Measurements from ENCODE around the gene HLA-DPB1.

HLA-DPB1 gene

GRCh38 chr6:33104887-33105286, 29.1 kb downstream of the HLA-DPB1 start:
- no peak for DNase-seq (ENCODE audit: low spot score)

DNA sequence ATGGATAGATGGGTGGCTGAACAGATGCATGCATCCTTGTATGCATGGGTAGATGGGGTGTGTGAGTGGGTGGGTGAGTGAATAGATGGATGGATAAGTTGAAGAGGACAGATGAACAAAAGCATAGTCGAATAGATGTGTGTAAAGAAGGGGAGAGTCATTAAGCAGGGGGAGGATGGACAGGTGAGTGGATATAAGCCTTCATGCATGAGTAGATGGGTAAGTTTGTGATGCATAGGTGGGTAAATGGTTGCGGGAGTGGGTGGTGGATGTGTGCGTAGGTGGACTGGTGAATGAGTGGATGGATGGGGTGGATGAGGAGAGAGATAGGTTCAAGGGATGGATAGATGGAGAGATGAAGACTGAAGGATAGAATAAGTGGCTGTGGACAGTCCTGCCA, 29.6 kb downstream of the HLA-DPB1 start:
- DNase-seq (ENCODE audit: low spot score): no peak

GRCh38 chr6:33105916-33106871, 30.4 kb downstream of the HLA-DPB1 start:
- no peak for DNase-seq (ENCODE audit: low spot score)

- DNase-seq (ENCODE audit: low spot score): no peak
Observed at GRCh38 chr6:33107641-33108040, 31.9 kb downstream of the HLA-DPB1 start.

GRCh38 chr6:33108307-33108706, 32.5 kb downstream of the HLA-DPB1 start:
- DNase-seq (ENCODE audit: low spot score): no peak

GRCh38 chr6:33112148-33112547, 36.4 kb downstream of the HLA-DPB1 start:
- DNase-seq (ENCODE audit: low spot score): peak; percentile 30

DNA sequence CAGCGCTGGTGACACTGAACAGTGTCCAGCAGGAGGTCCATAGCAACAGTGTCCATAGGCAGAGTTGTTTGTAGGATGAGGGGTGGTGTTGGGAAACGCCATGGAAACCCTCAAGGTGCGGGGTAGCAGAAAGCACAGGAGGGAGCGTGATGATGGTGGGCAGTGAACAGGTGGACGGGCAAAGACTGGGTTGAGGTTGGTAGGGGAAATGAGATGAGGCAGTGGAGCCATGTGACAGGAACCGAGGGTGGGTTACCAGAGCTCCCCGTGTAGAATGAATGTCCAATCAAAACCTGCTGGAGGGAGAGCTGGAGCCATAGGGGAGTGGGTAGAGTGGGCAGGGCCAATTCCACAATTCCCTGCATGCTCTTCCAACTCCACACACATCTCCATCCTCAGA, 38.0 kb downstream of the HLA-DPB1 start:
- no peak for DNase-seq (ENCODE audit: low spot score)

DNA sequence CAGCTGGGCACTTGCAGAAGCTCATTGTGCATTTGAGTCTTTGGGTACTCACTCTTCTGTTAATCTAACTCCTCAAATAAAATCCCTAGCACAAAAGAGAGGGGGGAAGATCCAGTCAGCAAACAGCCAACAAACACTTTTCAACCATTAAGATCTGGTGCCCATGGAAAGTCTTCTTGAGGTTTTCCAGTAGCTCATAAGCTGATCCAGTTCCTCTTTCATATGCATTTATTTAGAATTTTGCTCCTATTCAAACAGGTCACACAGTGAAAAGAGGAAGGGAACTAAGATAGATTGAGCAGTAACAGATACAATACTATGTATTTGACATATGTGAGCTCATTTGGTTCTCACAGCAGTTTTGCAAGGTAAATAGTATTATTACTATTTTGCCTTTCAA, 38.6 kb downstream of the HLA-DPB1 start:
- no peak for DNase-seq (ENCODE audit: low spot score)

- DNase-seq (ENCODE audit: low spot score): no peak
Observed at GRCh38 chr6:33116417-33116816, 40.6 kb downstream of the HLA-DPB1 start.

GRCh38 chr6:33116841-33117711, 41.3 kb downstream of the HLA-DPB1 start:
- DNase-seq (ENCODE audit: low spot score): no peak

- DNase-seq (ENCODE audit: low spot score): no peak
Observed at GRCh38 chr6:33117811-33118277, 42.1 kb downstream of the HLA-DPB1 start.

- peak; percentile 60 for DNase-seq (ENCODE audit: low spot score)
Observed at GRCh38 chr6:33118525-33119123, 42.8 kb downstream of the HLA-DPB1 start.

GRCh38 chr6:33120001-33120400, 44.2 kb downstream of the HLA-DPB1 start:
- DNase-seq (ENCODE audit: low spot score): no peak

DNA sequence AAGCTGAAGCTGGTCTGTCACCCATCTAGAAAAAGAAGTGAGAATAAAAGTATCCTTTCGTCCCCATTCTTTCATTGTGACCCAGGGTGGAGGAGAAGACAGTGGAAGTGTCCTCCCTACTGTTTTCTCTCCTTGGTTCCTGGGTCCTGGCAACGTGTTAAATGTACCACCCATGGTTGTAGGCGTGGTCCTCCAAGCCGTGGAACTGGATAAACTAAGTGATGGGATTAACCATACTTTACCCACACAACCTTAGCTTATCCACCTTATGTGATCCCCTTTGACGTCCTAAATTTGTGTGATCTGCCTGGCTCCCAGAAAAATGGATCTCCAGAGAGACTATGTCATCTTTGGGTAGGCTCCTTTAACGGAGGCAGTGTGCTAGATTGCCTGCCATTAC, 47.4 kb downstream of the HLA-DPB1 start:
- DNase-seq (ENCODE audit: low spot score): no peak

DNA sequence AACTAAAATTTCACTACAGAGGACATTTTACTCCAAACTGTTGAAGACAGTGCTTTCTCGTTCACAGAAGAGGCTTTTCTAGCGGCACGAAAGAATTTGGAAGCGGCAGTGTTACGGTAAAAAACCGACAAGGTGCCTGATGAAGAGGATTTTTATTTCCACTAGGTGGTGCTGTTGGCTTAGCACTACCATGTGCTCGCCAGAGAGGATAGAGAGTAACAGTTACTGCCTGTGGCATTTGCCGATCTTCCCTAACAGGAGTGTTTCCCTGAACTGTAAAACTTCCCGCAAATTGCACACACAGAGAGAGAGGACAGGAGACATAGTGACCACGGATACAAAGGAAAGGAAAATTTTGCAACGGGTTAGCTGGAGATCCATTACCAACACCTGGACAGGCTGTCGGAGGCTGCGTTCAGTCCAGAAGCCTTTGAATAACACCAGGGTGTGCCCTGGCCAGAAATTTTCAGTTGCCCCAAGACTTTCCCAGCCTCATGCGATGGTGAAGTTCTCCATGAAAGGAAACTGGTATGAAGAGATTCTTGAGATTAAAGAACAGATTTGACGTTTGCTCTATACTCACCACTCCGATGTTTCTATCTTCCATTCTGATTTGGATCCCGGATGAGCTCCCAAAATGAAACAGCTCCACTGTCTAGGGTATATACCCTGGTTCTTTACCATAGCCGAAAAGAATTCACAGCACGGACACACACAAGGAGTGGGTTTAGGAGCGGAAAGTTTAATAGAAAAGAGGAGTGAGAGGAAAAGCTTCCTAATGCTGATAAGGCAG, 48.1 kb downstream of the HLA-DPB1 start:
- DNase-seq (ENCODE audit: low spot score): peak; percentile 71

- DNase-seq (ENCODE audit: low spot score): no peak
Observed at GRCh38 chr6:33124525-33124901, 48.7 kb downstream of the HLA-DPB1 start.

DNA sequence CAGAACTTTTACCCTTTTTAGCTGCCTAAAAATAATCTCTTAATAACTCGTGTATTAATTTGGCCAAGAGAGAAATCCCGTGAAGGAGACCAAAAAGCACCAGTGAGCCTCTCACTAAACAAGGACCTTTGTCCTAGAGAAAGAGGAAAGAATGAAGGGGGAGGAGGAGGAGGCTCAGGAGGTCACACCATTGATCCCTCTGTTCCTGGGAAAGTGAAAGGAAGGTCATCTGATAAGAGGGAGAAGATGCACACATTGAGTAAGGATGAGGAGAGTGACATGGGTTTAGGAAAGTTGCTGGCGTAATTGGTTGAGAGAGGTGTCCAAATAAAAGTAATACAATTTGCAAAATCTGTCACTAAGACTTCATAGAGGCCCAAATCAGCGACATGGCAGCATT, 49.2 kb downstream of the HLA-DPB1 start:
- DNase-seq (ENCODE audit: low spot score): no peak

- peak; percentile 41 for DNase-seq (ENCODE audit: low spot score)
Observed at GRCh38 chr6:33126101-33126714, 50.4 kb downstream of the HLA-DPB1 start.

DNA sequence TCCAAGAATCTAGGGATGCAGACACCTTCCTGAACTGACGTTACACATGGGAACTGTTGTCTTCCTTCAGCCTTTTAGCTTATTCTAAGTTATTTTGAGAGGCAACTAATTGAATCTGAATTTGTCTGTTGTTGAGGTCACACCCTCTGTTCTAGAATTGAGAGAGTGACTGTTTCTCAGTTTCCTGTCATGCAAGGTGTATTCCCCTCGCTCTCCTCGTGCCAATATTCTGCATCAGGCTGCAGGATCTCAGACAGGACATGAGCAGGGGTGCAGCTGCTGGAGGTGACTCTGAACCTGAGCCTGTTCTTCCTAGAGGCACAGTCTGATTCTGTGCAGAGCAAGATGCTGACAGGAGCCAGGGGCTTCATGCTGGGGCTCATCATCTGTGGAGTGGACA, 52.5 kb downstream of the HLA-DPB1 start:
- no peak for DNase-seq (ENCODE audit: low spot score)

DNA sequence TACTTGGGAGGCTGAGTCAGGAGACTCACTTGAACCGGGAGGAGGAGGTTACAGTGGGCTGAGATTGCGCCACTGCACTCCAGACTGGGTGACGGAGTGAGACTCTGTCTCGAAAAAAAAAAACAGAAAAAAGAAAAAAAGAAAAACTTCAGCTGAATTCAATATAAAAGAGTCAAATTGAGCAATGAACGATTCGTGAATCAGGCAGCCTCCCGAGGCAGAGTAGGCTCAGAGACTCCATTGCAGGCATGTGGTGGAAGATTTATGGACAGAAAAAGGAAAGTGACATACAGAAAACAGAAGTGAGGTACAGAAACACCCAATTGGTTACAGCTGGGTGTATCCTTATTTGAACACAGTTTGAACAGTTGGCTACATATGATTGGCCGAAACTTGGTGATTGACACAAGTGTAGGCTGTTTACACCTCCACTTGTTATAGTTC, 56.3 kb downstream of the HLA-DPB1 start:
- no peak for DNase-seq (ENCODE audit: low spot score)

DNA sequence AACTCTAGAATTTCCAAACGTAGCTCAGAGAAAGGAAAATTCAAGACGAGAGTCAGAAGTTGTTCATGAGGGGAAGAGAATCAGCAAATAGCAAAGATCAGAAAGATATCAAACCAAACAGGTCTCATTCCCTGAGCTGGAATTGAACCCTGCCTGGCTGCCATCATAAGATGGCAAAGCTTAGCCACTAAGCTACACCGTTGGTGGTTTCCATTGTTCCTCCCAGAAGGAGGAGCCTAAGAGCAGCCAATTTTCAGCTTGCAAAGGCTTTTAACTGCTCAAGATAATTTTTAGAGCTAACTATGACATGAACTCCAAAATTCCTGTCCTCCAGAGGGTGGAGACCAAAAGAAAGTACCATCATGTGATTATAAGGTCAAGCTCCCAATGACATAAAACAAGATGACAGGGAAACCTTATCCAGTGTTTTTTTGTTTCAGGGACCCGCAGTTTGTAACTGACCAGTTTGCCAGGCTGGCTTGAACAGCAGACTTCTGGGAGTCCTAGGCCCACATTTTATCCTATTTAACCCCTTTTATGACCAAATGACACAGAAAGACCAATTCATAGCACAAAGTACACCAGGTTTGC, 60.6 kb downstream of the HLA-DPB1 start:
- no peak for DNase-seq (ENCODE audit: low spot score)

Measured in RKO (cell line).